ENCODE results near the gene GNAS.

The GNAS gene

GRCh38 chr20:58900397-58900796, 47.9 kb downstream of the GNAS start:
- no peak for DNase-seq

GRCh38 chr20:58901488-58902402, 49.2 kb downstream of the GNAS start:
- no peak for DNase-seq

- no peak for DNase-seq
These were observed 51.1 kb downstream of the GNAS start for GRCh38 chr20:58903614-58904013.

GRCh38 chr20:58905236-58905635, 52.7 kb downstream of the GNAS start:
- no peak for DNase-seq

- DNase-seq: no peak
These were observed 53.6 kb downstream of the GNAS start for GRCh38 chr20:58906111-58906510.

- DNase-seq: no peak
These were observed 54.4 kb downstream of the GNAS start for GRCh38 chr20:58906894-58907293.

GRCh38 chr20:58907320-58908137, 55.0 kb downstream of the GNAS start:
- DNase-seq: peak; percentile 69 to 70

GRCh38 chr20:58908221-58908620, 55.7 kb downstream of the GNAS start:
- no peak for DNase-seq

- DNase-seq: no peak
These were observed 56.4 kb downstream of the GNAS start for GRCh38 chr20:58908941-58909340.

GRCh38 chr20:58909585-58909984, 57.1 kb downstream of the GNAS start:
- DNase-seq: no peak

GRCh38 chr20:58910473-58910872, 58.0 kb downstream of the GNAS start:
- no peak for DNase-seq

- DNase-seq: no peak
These were observed 58.8 kb downstream of the GNAS start for GRCh38 chr20:58911309-58911708.

- no peak for DNase-seq
These were observed 59.5 kb downstream of the GNAS start for GRCh38 chr20:58911970-58912369.

GRCh38 chr20:58913079-58913478, 60.6 kb downstream of the GNAS start:
- DNase-seq: no peak

GRCh38 chr20:58918621-58919020, 66.1 kb downstream of the GNAS start:
- DNase-seq: no peak

- no peak for DNase-seq
These were observed 69.0 kb downstream of the GNAS start for GRCh38 chr20:58921564-58921963.

- no peak for DNase-seq
These were observed 69.5 kb downstream of the GNAS start for GRCh38 chr20:58922036-58922435.

GRCh38 chr20:58923117-58923712, 70.7 kb downstream of the GNAS start:
- no peak for DNase-seq

GRCh38 chr20:58926802-58927489, 74.4 kb downstream of the GNAS start:
- DNase-seq: no peak

GRCh38 chr20:58927490-58928061, 75.1 kb downstream of the GNAS start:
- DNase-seq: no peak

GRCh38 chr20:58930496-58930895, 78.0 kb downstream of the GNAS start:
- no peak for DNase-seq

- DNase-seq: no peak
These were observed 79.7 kb downstream of the GNAS start for GRCh38 chr20:58932170-58932569.
